ENCODE data around the gene ATRNL1.

The ATRNL1 gene

GRCh38 chr10:115047705-115048104, 45.5 kb upstream of the ATRNL1 start:
- H3K36me3 ChIP-seq (ENCODE audit: control insufficient read depth, insufficient read depth, low read length), result no peaks in the 10 kb centered on the region

GRCh38 chr10:115049318-115049717, 43.8 kb upstream of the ATRNL1 start:
- no peaks in the 10 kb centered on the region for H3K36me3 ChIP-seq (ENCODE audit: control insufficient read depth, insufficient read depth, low read length)
- H3K4me3 ChIP-seq (replicated peaks; ENCODE audit: low read depth, low read length), result no peak overlapping the region
- no peak for DNase-seq (ENCODE audit: extremely low read depth, insufficient read length)
- TF ChIP-seq, protein P1, sequence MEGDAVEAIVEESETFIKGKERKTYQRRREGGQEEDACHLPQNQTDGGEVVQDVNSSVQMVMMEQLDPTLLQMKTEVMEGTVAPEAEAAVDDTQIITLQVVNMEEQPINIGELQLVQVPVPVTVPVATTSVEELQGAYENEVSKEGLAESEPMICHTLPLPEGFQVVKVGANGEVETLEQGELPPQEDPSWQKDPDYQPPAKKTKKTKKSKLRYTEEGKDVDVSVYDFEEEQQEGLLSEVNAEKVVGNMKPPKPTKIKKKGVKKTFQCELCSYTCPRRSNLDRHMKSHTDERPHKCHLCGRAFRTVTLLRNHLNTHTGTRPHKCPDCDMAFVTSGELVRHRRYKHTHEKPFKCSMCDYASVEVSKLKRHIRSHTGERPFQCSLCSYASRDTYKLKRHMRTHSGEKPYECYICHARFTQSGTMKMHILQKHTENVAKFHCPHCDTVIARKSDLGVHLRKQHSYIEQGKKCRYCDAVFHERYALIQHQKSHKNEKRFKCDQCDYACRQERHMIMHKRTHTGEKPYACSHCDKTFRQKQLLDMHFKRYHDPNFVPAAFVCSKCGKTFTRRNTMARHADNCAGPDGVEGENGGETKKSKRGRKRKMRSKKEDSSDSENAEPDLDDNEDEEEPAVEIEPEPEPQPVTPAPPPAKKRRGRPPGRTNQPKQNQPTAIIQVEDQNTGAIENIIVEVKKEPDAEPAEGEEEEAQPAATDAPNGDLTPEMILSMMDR (IDR thresholded peaks at IDR 0.05; ENCODE audit: insufficient read depth, low read length, poor library complexity, severe bottlenecking), result no peak
- no peaks in the 10 kb centered on the region for H3K27me3 ChIP-seq (replicated peaks; ENCODE audit: control insufficient read depth, insufficient read depth, low read length)

More at GRCh38 chr10:115047705-115048104, 45.5 kb upstream of the ATRNL1 start:
- TF ChIP-seq, protein P1 (IDR thresholded peaks at IDR 0.05; ENCODE audit: insufficient read depth, low read length, poor library complexity, severe bottlenecking), result no peak
- Histone ChIP-seq H3K27me3 (replicated peaks; ENCODE audit: control insufficient read depth, insufficient read depth, low read length) (no peaks in the 10 kb centered on the region), H3K4me3 (replicated peaks; ENCODE audit: low read depth, low read length) (no peak overlapping the region)
- no peak for DNase-seq (ENCODE audit: extremely low read depth, insufficient read length)

DNA sequence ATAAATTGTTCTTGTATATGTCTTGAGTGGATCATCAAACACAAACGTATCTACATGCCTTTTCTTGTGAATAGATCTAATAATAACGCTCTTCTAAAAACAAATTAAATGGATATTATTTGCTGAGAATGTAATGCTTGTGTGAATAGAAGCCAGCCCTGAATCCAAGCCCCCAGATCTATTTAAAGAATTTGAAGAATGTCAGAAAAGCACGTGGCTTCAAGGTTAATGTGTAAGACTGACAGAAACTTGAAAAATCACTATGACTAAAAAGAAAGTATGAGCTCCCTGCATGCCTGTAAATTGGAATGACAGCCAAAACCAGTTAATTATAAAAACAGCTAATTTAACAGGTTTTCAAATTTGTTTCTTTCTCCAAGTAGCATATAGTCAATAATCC, 43.2 kb upstream of the ATRNL1 start:
- Histone ChIP-seq H3K36me3 (ENCODE audit: control insufficient read depth, insufficient read depth, low read length) (no peaks in the 10 kb centered on the region), H3K27me3 (replicated peaks; ENCODE audit: control insufficient read depth, insufficient read depth, low read length) (no peaks in the 10 kb centered on the region), H3K4me3 (replicated peaks; ENCODE audit: low read depth, low read length) (no peak overlapping the region)
- no peak for DNase-seq (ENCODE audit: extremely low read depth, insufficient read length)
- TF ChIP-seq, protein P1 (IDR thresholded peaks at IDR 0.05; ENCODE audit: insufficient read depth, low read length, poor library complexity, severe bottlenecking), result no peak

DNA sequence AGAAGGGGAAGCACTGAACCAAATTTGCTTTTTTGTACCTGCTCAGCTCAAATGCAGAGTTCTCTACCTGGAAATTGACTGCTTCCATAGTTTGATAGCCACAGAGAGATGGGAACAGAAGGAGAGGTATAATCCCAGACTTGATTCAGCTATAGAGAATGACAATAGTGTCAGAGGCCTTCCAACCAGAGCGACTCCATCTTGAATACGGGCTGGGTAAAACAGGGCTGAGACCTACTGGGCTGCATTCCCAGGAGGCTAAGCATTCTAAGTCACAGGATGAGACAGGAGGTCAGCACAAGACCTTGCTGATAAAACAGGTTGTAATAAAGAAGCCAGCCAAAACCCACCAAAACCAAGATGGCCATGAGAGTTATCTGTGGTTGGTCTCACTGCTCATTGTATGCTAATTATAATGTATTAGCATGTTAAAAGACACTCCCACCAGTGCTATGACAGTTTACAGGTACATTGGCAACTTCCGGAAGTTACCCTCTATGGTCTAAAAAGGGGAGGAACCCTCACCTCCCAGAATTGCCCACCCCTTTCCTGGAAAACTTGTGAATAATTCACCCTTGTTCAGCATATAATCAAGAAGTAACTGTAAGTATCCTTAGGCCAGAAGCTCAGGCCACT, 42.7 kb upstream of the ATRNL1 start:
- Histone ChIP-seq H3K27me3 (replicated peaks; ENCODE audit: control insufficient read depth, insufficient read depth, low read length) (no peaks in the 10 kb centered on the region), H3K36me3 (ENCODE audit: control insufficient read depth, insufficient read depth, low read length) (no peaks in the 10 kb centered on the region), H3K4me3 (replicated peaks; ENCODE audit: low read depth, low read length) (no peak overlapping the region)
- TF ChIP-seq, protein P1 (IDR thresholded peaks at IDR 0.05; ENCODE audit: insufficient read depth, low read length, poor library complexity, severe bottlenecking), result no peak
- no peak for DNase-seq (ENCODE audit: extremely low read depth, insufficient read length)

GRCh38 chr10:115051216-115051615, 41.9 kb upstream of the ATRNL1 start:
- DNase-seq (ENCODE audit: extremely low read depth, insufficient read length), result no peak
- TF ChIP-seq, protein P1 (IDR thresholded peaks at IDR 0.05; ENCODE audit: insufficient read depth, low read length, poor library complexity, severe bottlenecking), result no peak
- H3K36me3 ChIP-seq (ENCODE audit: control insufficient read depth, insufficient read depth, low read length), result no peaks in the 10 kb centered on the region
- H3K27me3 ChIP-seq (replicated peaks; ENCODE audit: control insufficient read depth, insufficient read depth, low read length), result no peaks in the 10 kb centered on the region
- no peak overlapping the region for H3K4me3 ChIP-seq (replicated peaks; ENCODE audit: low read depth, low read length)

GRCh38 chr10:115052226-115052625, 40.9 kb upstream of the ATRNL1 start:
- Histone ChIP-seq H3K36me3 (ENCODE audit: control insufficient read depth, insufficient read depth, low read length) (no peaks in the 10 kb centered on the region), H3K27me3 (replicated peaks; ENCODE audit: control insufficient read depth, insufficient read depth, low read length) (no peaks in the 10 kb centered on the region), H3K4me3 (replicated peaks; ENCODE audit: low read depth, low read length) (no peak overlapping the region)
- DNase-seq (ENCODE audit: extremely low read depth, insufficient read length), result no peak
- TF ChIP-seq, protein P1 (IDR thresholded peaks at IDR 0.05; ENCODE audit: insufficient read depth, low read length, poor library complexity, severe bottlenecking), result no peak
